Measurements from ENCODE around the gene GP1BB.

GP1BB gene

DNA sequence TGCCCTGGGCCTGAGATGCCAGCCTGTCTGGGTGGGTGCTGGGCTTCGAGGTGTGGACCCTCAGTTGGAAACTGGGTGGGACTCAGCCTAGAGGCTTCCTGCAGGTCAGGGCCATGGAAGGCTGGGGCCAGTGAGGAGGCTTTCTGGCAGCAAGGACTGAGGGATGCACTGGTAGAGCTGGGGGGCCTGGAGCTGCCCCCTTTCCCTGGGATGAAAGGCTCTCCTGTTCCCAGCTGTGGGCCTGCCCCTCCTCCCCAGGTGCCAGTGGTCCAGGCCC is 6.6 kb upstream of the GP1BB start:
- no peak for TF ChIP-seq CTCF (conservative IDR thresholded peaks at IDR 0.05)
- peak overlapping the region; percentile 78; the same call in 1 of the 2 replicates for H3K27ac ChIP-seq

DNA sequence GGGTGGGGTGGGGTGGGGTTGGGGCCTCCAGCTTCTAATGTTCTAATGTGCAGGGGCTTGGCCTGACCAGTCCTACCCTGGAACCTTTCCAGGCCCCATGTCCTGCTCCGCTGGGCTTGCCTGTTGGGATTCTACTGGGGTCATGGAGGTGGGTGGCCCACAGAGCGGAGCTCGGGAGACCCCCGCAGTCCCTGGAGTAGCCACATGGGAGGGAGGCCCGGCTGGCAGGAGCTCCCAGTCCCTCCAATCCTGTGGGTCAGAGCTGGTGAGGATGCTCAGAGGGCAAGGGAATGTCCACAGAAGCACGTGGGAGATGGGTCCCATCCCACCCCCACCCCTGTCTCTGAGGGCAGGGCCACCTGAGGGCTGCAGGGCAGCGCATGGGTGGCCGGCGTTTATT is 6.2 kb upstream of the GP1BB start:
- no peak for TF ChIP-seq CTCF (conservative IDR thresholded peaks at IDR 0.05)
- H3K27ac ChIP-seq: peak overlapping the region; percentile 78

DNA sequence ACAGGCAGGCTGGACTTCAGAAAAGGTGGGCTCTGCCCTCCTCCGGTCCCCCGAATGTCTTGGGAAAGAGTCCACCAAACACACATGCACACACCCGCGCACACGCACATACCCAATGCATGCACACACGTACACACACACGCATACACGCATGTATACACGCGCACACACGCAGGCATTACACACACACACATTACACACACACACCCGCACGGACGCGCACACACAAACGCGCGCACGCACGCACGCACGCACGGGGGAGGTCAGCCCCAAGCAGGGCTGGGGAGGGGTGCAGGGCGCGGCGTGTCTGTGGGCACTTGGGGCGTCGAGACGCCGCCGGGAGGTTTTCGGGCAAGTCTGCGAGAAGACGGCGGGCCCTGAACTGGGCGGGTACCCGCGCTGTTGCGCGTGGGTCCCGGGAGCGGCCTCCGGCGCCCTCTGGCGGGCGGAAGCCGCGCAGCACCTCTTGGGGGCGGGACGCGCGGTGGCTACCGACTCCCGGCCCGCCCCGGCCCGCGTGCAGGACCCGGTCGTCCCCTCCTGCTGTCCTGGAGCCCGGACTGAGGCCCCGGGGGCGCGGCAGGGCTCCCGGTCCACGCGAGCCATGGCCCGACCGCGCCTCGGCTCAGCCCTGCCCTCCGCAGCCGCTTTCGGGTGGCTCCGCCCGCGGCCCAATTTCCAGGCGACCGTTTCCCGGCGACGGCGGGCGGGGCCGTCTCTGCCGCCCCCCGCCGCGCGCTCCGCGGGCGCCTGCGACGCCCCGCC is 5.5 kb upstream of the GP1BB start:
- peak overlapping the region; percentile 78 for H3K27ac ChIP-seq
- TF ChIP-seq CTCF (conservative IDR thresholded peaks at IDR 0.05): peak; percentile 98

GRCh38 chr22:19718456-19719049 is 4.8 kb upstream of the GP1BB start:
- TF ChIP-seq CTCF (conservative IDR thresholded peaks at IDR 0.05): no peak
- H3K27ac ChIP-seq: peak overlapping the region; percentile 78

GRCh38 chr22:19719050-19719482 is 4.3 kb upstream of the GP1BB start:
- TF ChIP-seq CTCF (conservative IDR thresholded peaks at IDR 0.05): no peak
- H3K27ac ChIP-seq: peak overlapping the region; percentile 78; the same call in 1 of the 2 replicates

- TF ChIP-seq CTCF (conservative IDR thresholded peaks at IDR 0.05): no peak
- no peak overlapping the region for H3K27ac ChIP-seq
Observed at GRCh38 chr22:19719488-19720021, 3.8 kb upstream of the GP1BB start.

- no peak overlapping the region for H3K27ac ChIP-seq
- no peak for TF ChIP-seq CTCF (conservative IDR thresholded peaks at IDR 0.05)
Observed at GRCh38 chr22:19720150-19720827, 3.0 kb upstream of the GP1BB start.
